Motor neuron (in vitro differentiated cells): ENCODE results near the gene ALG11. TPM values are rescaled to one million over a fixed set of nuclear protein-coding genes. Genes with fewer than 3 reads are reported as not detected.
"Not testable (repeated sequence)": the region's sequence is repeated elsewhere in the genome, so short reads cannot be mapped to it uniquely, and the experiment has no call there.

Source experiments
- ATAC-seq, 8 experiments: fragments of 200-7000 bp; cut with Tn5 transposase; replicated peaks in 6 of 8; 2 replicates each; pipeline ENCODE4 v1.8.0; 2021; ENCODE audit warnings: mild to moderate bottlenecking in 8 of 8, moderate library complexity in 8 of 8
- H3K27ac ChIP-seq, 2 donors: fragments of 250-450 bp; sonication (Bioruptor Pico); 2 replicates each; pipeline ENCODE4 v1.9.0; 2021; ENCODE audit warnings: antibody characterized with exemption in 2 of 2, mild to moderate bottlenecking in 2 of 2, moderate library complexity in 1 of 2
- H3K4me1 ChIP-seq, 2 donors: fragments of 250-450 bp; sonication (Bioruptor Pico); replicated peaks in 1 of 2; 2 replicates each; pipeline ENCODE4 v1.6.1; 2021; ENCODE audit warnings: antibody characterized with exemption in 2 of 2, mild to moderate bottlenecking in 2 of 2, moderate library complexity in 1 of 2
- H3K4me3 ChIP-seq, 5 donors: fragments of 250-450 bp; sonication (Bioruptor Pico); 2 replicates each; pipeline ENCODE4 v1.9.0; 2021; ENCODE audit warnings: antibody characterized with exemption in 5 of 5, mild to moderate bottlenecking in 5 of 5, moderate library complexity in 4 of 5
- WGBS, 10 experiments: fragments of 450-650 bp; shearing (Covaris generic); methylation state at CpG; one replicate each; pipeline ENCODE4 v1.0.0; 2022; 5-methylcytosine and 5-hydroxymethylcytosine counted together
- in situ Hi-C, 9 experiments: fragments of 400-800 bp; cut with MboI; loops; one replicate each; pipeline ENCODE4 v1.15.0; 2021; ENCODE audit warnings: low sequenced_read_pairs in 9 of 9, low pct_unique_long_range_greater_than_20kb in 2 of 9; ENCODE audit not compliant: unreplicated experiment in 9 of 9
- total RNA-seq, 8 experiments: library from RNA; unstranded; fragments of 300-600 nt; gene quantifications; 2 replicates each; pipeline versions ENCODE4 v1.2.3 to v1.2.4, GENCODE V29; 2022

The ALG11 gene
- total RNA-seq, 8 experiments from 2014 or later: 15.7 to 31.7 (median 21.4) TPM

- no peak overlapping the region for H3K27ac ChIP-seq
- in situ Hi-C loops: no loop called here
- H3K4me3 ChIP-seq: no peak overlapping the region
- no peak for ATAC-seq
- no peaks in the 10 kb centered on the region for H3K4me1 ChIP-seq
- 25 to 100% (median 92%) methylated on average over 1 to 4 of the region's 4 CpGs; no CpG with 5 or more reads in 2 of the 10 experiments for WGBS, 10 experiments
These were observed 30.8 kb upstream of the ALG11 start for GRCh38 chr13:51981355-51981754.

- ATAC-seq, H3K4me3 ChIP-seq, H3K27ac ChIP-seq, H3K4me1 ChIP-seq, in situ Hi-C loops: not testable (repeated sequence)
- 79 to 100% (median 100%) methylated on average over 1 to 2 of the region's 3 CpGs; no CpG with 5 or more reads in 5 of the 10 experiments for WGBS, 10 experiments
These were observed 28.9 kb upstream of the ALG11 start for GRCh38 chr13:51983292-51983691.

- WGBS, 10 experiments: 0 to 98% (median 78%) methylated on average over 1 to 4 of the region's 4 CpGs; no CpG with 5 or more reads in 2 of the 10 experiments
- in situ Hi-C loops: not testable (repeated sequence)
These were observed 27.3 kb upstream of the ALG11 start for GRCh38 chr13:51984904-51985303.

GRCh38 chr13:51988988-51989618 lies 23.1 kb upstream of the ALG11 start:
- in situ Hi-C loops: no loop called here
- Histone ChIP-seq H3K4me3 (no peak overlapping the region), H3K27ac (no peak overlapping the region), H3K4me1 (no peaks in the 10 kb centered on the region)
- WGBS, 10 experiments: 40 to 94% (median 77%) methylated on average over 1 to 3 of the region's 3 CpGs; no CpG with 5 or more reads in 4 of the 10 experiments
- no peak for ATAC-seq

More at GRCh38 chr13:51984904-51985303, 27.3 kb upstream of the ALG11 start:
- not testable (repeated sequence) for H3K4me3 ChIP-seq, H3K4me1 ChIP-seq, ATAC-seq, H3K27ac ChIP-seq

GRCh38 chr13:51993713-51994112 lies 18.5 kb upstream of the ALG11 start:
- WGBS, 10 experiments: 17 to 100% (median 92%) methylated on average over 1 to 2 of the region's 2 CpGs; no CpG with 5 or more reads in 3 of the 10 experiments
- in situ Hi-C loops: no loop called here
- Histone ChIP-seq H3K4me1 (no peaks in the 10 kb centered on the region), H3K27ac (no peak overlapping the region), H3K4me3 (no peak overlapping the region)
- no peak for ATAC-seq

- ATAC-seq: peak in 6 of 8 experiments; percentile 17 to 79 (median 30)
- WGBS, 10 experiments: 0 to 100% (median 39%) methylated on average over 1 to 4 of the region's 9 CpGs; no CpG with 5 or more reads in 4 of the 10 experiments
- in situ Hi-C loops: no loop called here
- Histone ChIP-seq H3K4me3 (no peak overlapping the region), H3K4me1 (no peaks in the 10 kb centered on the region), H3K27ac (no peak overlapping the region)
These were observed 16.3 kb upstream of the ALG11 start for GRCh38 chr13:51995677-51996551.

GRCh38 chr13:51996641-51997040 lies 15.6 kb upstream of the ALG11 start:
- WGBS, 10 experiments: 45 to 100% (median 82%) methylated on average over 1 to 4 of the region's 4 CpGs; no CpG with 5 or more reads in 4 of the 10 experiments
- no peak overlapping the region for H3K4me3 ChIP-seq
- H3K27ac ChIP-seq: no peak overlapping the region
- in situ Hi-C loops: no loop called here
- H3K4me1 ChIP-seq: no peaks in the 10 kb centered on the region
- ATAC-seq: no peak

- no peak for ATAC-seq
- Histone ChIP-seq H3K4me1 (no peaks in the 10 kb centered on the region), H3K4me3 (no peak overlapping the region), H3K27ac (no peak overlapping the region)
- in situ Hi-C loops: no loop called here
- WGBS, 10 experiments: 43 to 100% (median 86%) methylated on average over 1 to 2 of the region's 2 CpGs; no CpG with 5 or more reads in 1 of the 10 experiments
These were observed 15.0 kb upstream of the ALG11 start for GRCh38 chr13:51997186-51997585.

- peak in 1 of 8 experiments; percentile 52 for ATAC-seq
- Histone ChIP-seq H3K4me3 (no peak overlapping the region), H3K27ac (no peak overlapping the region), H3K4me1 (no peaks in the 10 kb centered on the region)
- in situ Hi-C loops: no loop called here
- WGBS, 10 experiments: 0 to 80% (median 60%) methylated on average over 1 to 6 of the region's 8 CpGs; no CpG with 5 or more reads in 1 of the 10 experiments
These were observed 14.4 kb upstream of the ALG11 start for GRCh38 chr13:51997641-51998330.

- WGBS, 10 experiments: 32 to 75% (median 70%) methylated on average over 3 to 4 of the region's 6 CpGs; no CpG with 5 or more reads in 2 of the 10 experiments
- H3K4me3 ChIP-seq: no peak overlapping the region
- no peak overlapping the region for H3K27ac ChIP-seq
- in situ Hi-C loops: no loop called here
- H3K4me1 ChIP-seq: no peaks in the 10 kb centered on the region
- peak in 3 of 8 experiments; percentile 61 to 69 (median 63) for ATAC-seq
These were observed 13.3 kb upstream of the ALG11 start for GRCh38 chr13:51998723-51999509.

- in situ Hi-C loops: no loop called here
- H3K4me1 ChIP-seq: no peaks in the 10 kb centered on the region
- H3K27ac ChIP-seq: no peak overlapping the region
- H3K4me3 ChIP-seq: no peak overlapping the region
- ATAC-seq: no peak
- WGBS, 10 experiments: 11 to 100% (median 91%) methylated on average over 1 to 12 of the region's 13 CpGs; no CpG with 5 or more reads in 3 of the 10 experiments
These were observed 12.7 kb upstream of the ALG11 start for GRCh38 chr13:51999510-51999911.

- no peak overlapping the region for H3K4me3 ChIP-seq
- no peak overlapping the region for H3K27ac ChIP-seq
- 0 to 100% (median 58%) methylated on average over 1 of the region's 1 CpG; no CpG with 5 or more reads in 6 of the 10 experiments for WGBS, 10 experiments
- in situ Hi-C loops: no loop called here
- no peak for ATAC-seq
- no peaks in the 10 kb centered on the region for H3K4me1 ChIP-seq
These were observed 12.3 kb upstream of the ALG11 start for GRCh38 chr13:51999921-52000320.
